K562 (cell line): ENCODE results near the gene DHCR7.

Experiments used
- HNRNPL ChIP-seq: fragments of 200-400 bp; formaldehyde crosslinking; IDR thresholded peaks from 2 replicates; pipeline ENCODE4 v1.6.1; 2017; ENCODE audit warnings: low read depth, mild to moderate bottlenecking, low read length
- SMAD4 ChIP-seq: fragments of 250-450 bp; sonication (Bioruptor Pico); conservative IDR thresholded peaks from 2 replicates; pipeline ENCODE4 v1.8.0; 2021; ENCODE audit warnings: inconsistent platforms, mild to moderate bottlenecking, moderate library complexity
- TAF7 ChIP-seq: fragments of 450-650 bp; IDR thresholded peaks from 2 replicates; pipeline ENCODE4 v1.6.1; 2016; ENCODE audit warnings: missing genetic modification characterization, missing compliant biosample characterization
- ZNF232 ChIP-seq: sonication (generic); formaldehyde crosslinking; IDR thresholded peaks from 2 replicates; pipeline ENCODE4 v1.8.0; 2022; ENCODE audit warnings: mild to moderate bottlenecking, missing genetic modification reagents
- TF ChIP-seq, protein P1 (sequence below), 3 experiments: IDR thresholded peaks in 2 of 3; conservative IDR thresholded peaks in 1 of 3; 2 replicates each; pipeline ENCODE4 v1.5.1; 2011 to 2012; ENCODE audit warnings: low read length in 3 of 3, mild to moderate bottlenecking in 3 of 3, control low read depth in 2 of 3, improper control_type of control experiment in 1 of 3, inconsistent platforms in 1 of 3, low read depth in 1 of 3, mixed read lengths in 1 of 3, moderate library complexity in 1 of 3; ENCODE audit not compliant: insufficient read depth in 2 of 3

DNA sequence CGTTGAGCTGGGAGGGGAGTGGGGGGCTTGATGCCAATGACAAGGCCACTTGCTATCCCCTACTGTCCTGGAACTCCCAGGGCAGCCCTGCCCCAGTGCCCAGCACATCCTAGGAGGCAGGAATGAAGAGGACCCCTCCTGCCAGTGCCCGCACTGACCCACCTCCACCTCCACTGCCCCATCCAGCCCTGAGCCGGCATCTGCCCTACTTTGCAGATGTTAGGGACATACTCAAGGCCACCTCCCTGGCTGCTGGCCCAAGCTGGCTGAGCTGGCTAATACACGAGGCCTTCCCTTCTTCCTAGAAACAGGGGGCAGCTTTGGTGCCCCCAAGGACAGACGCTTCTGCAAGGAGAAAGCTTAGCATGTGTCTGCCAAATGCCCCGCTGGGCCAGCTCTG is 10.8 kb downstream of the DHCR7 start:
- TF ChIP-seq TAF7 (tag): no peak
- TF ChIP-seq SMAD4 (CRISPR knock-in tag): no peak
- TF ChIP-seq, protein P1, sequence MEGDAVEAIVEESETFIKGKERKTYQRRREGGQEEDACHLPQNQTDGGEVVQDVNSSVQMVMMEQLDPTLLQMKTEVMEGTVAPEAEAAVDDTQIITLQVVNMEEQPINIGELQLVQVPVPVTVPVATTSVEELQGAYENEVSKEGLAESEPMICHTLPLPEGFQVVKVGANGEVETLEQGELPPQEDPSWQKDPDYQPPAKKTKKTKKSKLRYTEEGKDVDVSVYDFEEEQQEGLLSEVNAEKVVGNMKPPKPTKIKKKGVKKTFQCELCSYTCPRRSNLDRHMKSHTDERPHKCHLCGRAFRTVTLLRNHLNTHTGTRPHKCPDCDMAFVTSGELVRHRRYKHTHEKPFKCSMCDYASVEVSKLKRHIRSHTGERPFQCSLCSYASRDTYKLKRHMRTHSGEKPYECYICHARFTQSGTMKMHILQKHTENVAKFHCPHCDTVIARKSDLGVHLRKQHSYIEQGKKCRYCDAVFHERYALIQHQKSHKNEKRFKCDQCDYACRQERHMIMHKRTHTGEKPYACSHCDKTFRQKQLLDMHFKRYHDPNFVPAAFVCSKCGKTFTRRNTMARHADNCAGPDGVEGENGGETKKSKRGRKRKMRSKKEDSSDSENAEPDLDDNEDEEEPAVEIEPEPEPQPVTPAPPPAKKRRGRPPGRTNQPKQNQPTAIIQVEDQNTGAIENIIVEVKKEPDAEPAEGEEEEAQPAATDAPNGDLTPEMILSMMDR (IDR thresholded peaks at IDR 0.05 in 2 of 3, conservative IDR thresholded peaks at IDR 0.05 in 1 of 3; ENCODE audit: insufficient read depth in 2 of 3, low read depth in 1 of 3, low read length in 3 of 3): no peak
- no peak for TF ChIP-seq ZNF232 (CRISPR knock-in tag)
- TF ChIP-seq HNRNPL: no peak
